HG03457 (cell line): Measurements from ENCODE around the gene ITK.

Source experiments
- ATAC-seq: cut with Tn5 transposase; IDR thresholded peaks from one replicate; pipeline ENCODE4 v1.9.1; 2021; ENCODE audit warnings: moderate number of reproducible peaks; ENCODE audit not compliant: unreplicated experiment

The ITK gene

DNA sequence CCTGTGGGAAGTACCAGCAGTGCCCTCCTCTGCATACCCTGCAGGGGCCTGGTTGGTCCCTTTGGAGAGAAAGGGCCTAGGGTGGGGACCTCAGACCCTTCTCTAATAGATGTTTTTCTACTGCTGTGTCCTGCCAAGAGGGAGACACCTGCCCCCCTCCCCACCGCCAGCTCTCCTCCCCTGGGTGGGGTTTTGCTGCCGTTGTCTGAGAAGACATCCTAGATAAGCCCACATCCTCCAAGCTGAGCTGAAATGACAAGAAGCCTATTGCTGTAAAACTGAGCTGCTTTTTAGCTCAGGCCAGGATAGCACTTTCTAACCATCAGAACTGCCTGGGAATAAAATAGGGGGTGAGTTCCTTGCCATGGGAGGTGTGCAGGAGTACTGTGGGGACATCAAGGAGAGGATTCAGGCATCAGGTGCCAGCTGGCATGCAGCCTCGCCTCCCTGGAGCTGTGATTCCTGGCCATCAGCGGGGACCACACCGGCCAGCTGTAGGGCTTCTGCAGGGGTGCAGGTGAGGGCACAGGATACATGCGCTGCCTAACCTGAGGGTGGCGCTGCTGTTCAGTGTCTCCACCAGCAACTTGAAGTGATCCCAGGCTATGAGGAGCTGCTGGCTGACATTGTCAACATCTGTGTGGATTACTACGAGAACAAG, 123.2 kb downstream of the ITK start:
- ATAC-seq: no peak
